Measurements from ENCODE around the gene DDX59. TPM values are rescaled to one million over a fixed set of nuclear protein-coding genes. Genes with fewer than 3 reads are reported as not detected.

Gene DDX59
- total RNA-seq, 3 donors from 2014 or later (not counting 1 experiment from before 2014, with no cell fraction given), result 31.9 to 39.9 (median 38.7) TPM

GRCh38 chr1:200629876-200630514 is 39.7 kb downstream of the DDX59 start:
- Histone ChIP-seq H3K4me3 (ENCODE audit: low read length) (no peak overlapping the region), H3K4me1 (ENCODE audit: control insufficient read depth, insufficient read depth, low read length) (peaks cover 7% of the 10 kb centered on the region), H3K27me3 (ENCODE audit: control insufficient read depth, insufficient read depth, low read length) (no peaks in the 10 kb centered on the region), H3K36me3 (ENCODE audit: control insufficient read depth, insufficient read depth, low read length) (no peaks in the 10 kb centered on the region), H3K27ac (ENCODE audit: low read length) (no peak overlapping the region), H3K9me3 (ENCODE audit: control insufficient read depth, insufficient read depth, low read length) (no peaks in the 10 kb centered on the region)
- WGBS (ENCODE audit: insufficient coverage), result 94% methylated on average over 9 of the region's 9 CpGs
- intact Hi-C loops (cut with micrococcal nuclease), result no loop called here
- ATAC-seq (no peak), DNase-seq (no peak)
- H3K36me3 Mint-ChIP-seq, result no peaks in the 10 kb centered on the region
- H3K4me3 Mint-ChIP-seq, result no peak overlapping the region
- H3K4me1 Mint-ChIP-seq, result no peaks in the 10 kb centered on the region
- H3K9me3 Mint-ChIP-seq, result no peaks in the 10 kb centered on the region
- TF ChIP-seq, protein P1, sequence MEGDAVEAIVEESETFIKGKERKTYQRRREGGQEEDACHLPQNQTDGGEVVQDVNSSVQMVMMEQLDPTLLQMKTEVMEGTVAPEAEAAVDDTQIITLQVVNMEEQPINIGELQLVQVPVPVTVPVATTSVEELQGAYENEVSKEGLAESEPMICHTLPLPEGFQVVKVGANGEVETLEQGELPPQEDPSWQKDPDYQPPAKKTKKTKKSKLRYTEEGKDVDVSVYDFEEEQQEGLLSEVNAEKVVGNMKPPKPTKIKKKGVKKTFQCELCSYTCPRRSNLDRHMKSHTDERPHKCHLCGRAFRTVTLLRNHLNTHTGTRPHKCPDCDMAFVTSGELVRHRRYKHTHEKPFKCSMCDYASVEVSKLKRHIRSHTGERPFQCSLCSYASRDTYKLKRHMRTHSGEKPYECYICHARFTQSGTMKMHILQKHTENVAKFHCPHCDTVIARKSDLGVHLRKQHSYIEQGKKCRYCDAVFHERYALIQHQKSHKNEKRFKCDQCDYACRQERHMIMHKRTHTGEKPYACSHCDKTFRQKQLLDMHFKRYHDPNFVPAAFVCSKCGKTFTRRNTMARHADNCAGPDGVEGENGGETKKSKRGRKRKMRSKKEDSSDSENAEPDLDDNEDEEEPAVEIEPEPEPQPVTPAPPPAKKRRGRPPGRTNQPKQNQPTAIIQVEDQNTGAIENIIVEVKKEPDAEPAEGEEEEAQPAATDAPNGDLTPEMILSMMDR (IDR thresholded peaks at IDR 0.05), result no peak
- H3K27ac Mint-ChIP-seq, result no peak overlapping the region
- no peaks in the 10 kb centered on the region for H3K27me3 Mint-ChIP-seq (ENCODE audit: low read depth in 2 of 2)

DNA sequence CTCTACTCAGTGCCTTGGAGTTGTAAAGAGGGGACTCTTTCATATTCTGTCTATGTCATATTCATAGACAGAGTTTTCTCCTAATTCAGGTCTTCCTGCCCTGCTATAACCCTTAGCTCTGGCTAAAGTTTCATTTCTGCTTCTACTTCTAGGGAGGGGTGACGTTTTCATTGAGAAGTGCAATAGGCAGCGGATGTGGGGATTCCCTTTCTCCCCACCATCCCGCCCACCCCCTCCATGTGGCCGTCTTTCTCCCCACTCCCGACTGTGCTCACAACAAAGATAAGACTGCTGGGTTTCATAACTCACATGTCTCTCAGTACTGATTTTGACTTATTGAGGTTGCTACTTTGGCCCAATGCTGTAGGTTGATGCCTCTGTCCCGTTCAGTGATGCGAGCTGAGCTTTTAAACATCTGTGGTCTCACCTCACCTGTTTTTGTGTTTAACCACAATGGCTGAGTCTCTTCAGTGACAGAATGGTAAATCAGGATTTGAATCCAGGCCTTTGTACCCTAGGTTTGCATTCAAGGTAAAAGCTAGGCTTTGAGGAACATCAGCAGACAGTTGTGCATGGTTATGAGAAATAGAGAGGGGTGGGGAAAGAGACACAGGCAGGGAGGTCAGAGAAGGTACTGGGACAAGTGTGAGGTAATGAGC is 41.4 kb downstream of the DDX59 start:
- H3K27ac ChIP-seq (ENCODE audit: low read length), result peak overlapping the region; percentile 11
- DNase-seq (peak in 1 of 2 donors; percentile 70), ATAC-seq (peak; percentile 50 to 69 (median 52))
- Mint-ChIP-seq H3K36me3 (no peaks in the 10 kb centered on the region), H3K27ac (no peak overlapping the region), H3K4me1 (no peaks in the 10 kb centered on the region), H3K9me3 (no peaks in the 10 kb centered on the region), H3K27me3 (ENCODE audit: low read depth in 2 of 2) (no peaks in the 10 kb centered on the region), H3K4me3 (no peak overlapping the region)
- TF ChIP-seq, protein P1 (IDR thresholded peaks at IDR 0.05), result no peak
- no peaks in the 10 kb centered on the region for H3K9me3 ChIP-seq (ENCODE audit: control insufficient read depth, insufficient read depth, low read length)
- H3K36me3 ChIP-seq (ENCODE audit: control insufficient read depth, insufficient read depth, low read length), result no peaks in the 10 kb centered on the region
- 35% methylated on average over 7 of the region's 7 CpGs for WGBS (ENCODE audit: insufficient coverage)
- H3K4me3 ChIP-seq (ENCODE audit: low read length), result no peak overlapping the region
- H3K4me1 ChIP-seq (ENCODE audit: control insufficient read depth, insufficient read depth, low read length), result peaks cover 7% of the 10 kb centered on the region
- intact Hi-C loops (cut with micrococcal nuclease), result no loop called here
- H3K27me3 ChIP-seq (ENCODE audit: control insufficient read depth, insufficient read depth, low read length), result no peaks in the 10 kb centered on the region

DNA sequence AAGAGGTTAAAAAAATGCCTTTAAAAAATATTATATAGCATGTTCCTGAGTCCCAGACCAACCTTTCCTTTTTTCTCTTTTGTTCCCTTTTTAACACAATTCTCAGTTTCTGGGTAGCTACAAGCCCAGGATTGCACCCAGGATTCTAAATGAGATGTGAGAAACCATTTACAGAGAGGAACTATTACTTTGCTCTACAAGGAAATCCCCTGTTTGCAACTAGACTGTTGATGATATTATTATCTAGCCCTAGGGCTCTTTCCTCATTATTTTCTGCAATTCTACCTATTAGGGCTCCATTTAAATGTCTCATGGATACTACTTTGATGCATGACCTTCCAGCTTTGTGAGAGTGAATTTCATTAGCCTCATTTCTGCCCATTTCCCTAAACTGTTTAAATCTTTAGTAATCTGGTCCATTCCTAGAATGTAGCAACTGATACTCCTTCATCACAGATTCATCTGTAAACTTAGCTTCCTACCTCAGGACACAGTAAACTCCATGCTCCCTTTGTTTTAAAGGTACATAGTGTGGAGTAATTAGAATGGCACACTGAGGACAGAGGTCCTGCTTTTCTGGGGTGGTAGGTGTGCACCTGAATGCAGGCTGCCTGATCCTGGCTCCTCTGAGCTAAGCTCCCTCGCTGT is 42.0 kb downstream of the DDX59 start:
- intact Hi-C loops (cut with micrococcal nuclease), result no loop called here
- ATAC-seq (no peak), DNase-seq (no peak)
- Histone ChIP-seq H3K27ac (ENCODE audit: low read length) (no peak overlapping the region), H3K4me3 (ENCODE audit: low read length) (no peak overlapping the region), H3K27me3 (ENCODE audit: control insufficient read depth, insufficient read depth, low read length) (no peaks in the 10 kb centered on the region), H3K4me1 (ENCODE audit: control insufficient read depth, insufficient read depth, low read length) (peaks cover 7% of the 10 kb centered on the region), H3K9me3 (ENCODE audit: control insufficient read depth, insufficient read depth, low read length) (no peaks in the 10 kb centered on the region), H3K36me3 (ENCODE audit: control insufficient read depth, insufficient read depth, low read length) (no peaks in the 10 kb centered on the region)
- no peak overlapping the region for H3K27ac Mint-ChIP-seq
- no peak overlapping the region for H3K4me3 Mint-ChIP-seq
- H3K27me3 Mint-ChIP-seq (ENCODE audit: low read depth in 2 of 2), result no peaks in the 10 kb centered on the region
- H3K4me1 Mint-ChIP-seq, result no peaks in the 10 kb centered on the region
- TF ChIP-seq, protein P1 (IDR thresholded peaks at IDR 0.05), result no peak
- no peaks in the 10 kb centered on the region for H3K36me3 Mint-ChIP-seq
- no peaks in the 10 kb centered on the region for H3K9me3 Mint-ChIP-seq
- no CpG with 5 or more reads among the region's 1 CpG for WGBS (ENCODE audit: insufficient coverage)
